GM23338 (cell line): ENCODE measurements around the gene SPRED3.
A peak's percentile ranks its signal among the peaks of the same experiment; 100 is the strongest.

ENCODE experiments used
- CREB1 ChIP-seq: fragments of 250-450 bp; sonication (Bioruptor Pico); IDR thresholded peaks from 2 replicates; pipeline ENCODE4 v1.5.0; 2020; ENCODE audit warnings: low read depth, mild to moderate bottlenecking, moderate library complexity
- CTCF ChIP-seq, 2 experiments: fragments of 200-600 bp in 1 of 2; sonication (generic) in 1 of 2; conservative IDR thresholded peaks; 2 replicates each; pipeline versions ENCODE4 v1.5.1 to v1.6.1; 2016 to 2017; ENCODE audit warnings: antibody characterized with exemption in 2 of 2, low read depth in 2 of 2, mild to moderate bottlenecking in 2 of 2, moderate library complexity in 1 of 2
- ETS1 ChIP-seq: IDR thresholded peaks from 2 replicates; pipeline ENCODE4 v1.6.1; 2016; ENCODE audit warnings: antibody characterized with exemption
- EZH2 ChIP-seq: fragments of 200-600 bp; sonication (generic); IDR thresholded peaks from one replicate; pipeline ENCODE4 v1.8.0; 2017; ENCODE audit warnings: antibody characterized with exemption, mild to moderate bottlenecking, low read depth; ENCODE audit not compliant: unreplicated experiment
- EZH2phosphoT487 ChIP-seq: fragments of 200-600 bp; sonication (generic); IDR thresholded peaks from one replicate; pipeline ENCODE4 v1.8.1; 2018; ENCODE audit warnings: antibody characterized with exemption; ENCODE audit not compliant: unreplicated experiment
- JUNB ChIP-seq: IDR thresholded peaks from one replicate; pipeline ENCODE4 v1.6.1; 2016; ENCODE audit warnings: antibody characterized with exemption; ENCODE audit not compliant: unreplicated experiment
- NANOG ChIP-seq: IDR thresholded peaks from 2 replicates; pipeline ENCODE4 v1.6.1; 2016; ENCODE audit warnings: antibody characterized with exemption, borderline replicate concordance
- POLR2AphosphoS5 ChIP-seq: IDR thresholded peaks from 2 replicates; pipeline ENCODE4 v1.6.1; 2016; ENCODE audit warnings: antibody characterized with exemption, low read depth
- REST ChIP-seq: IDR thresholded peaks from one replicate; pipeline ENCODE4 v1.6.1; 2018; ENCODE audit warnings: antibody characterized with exemption; ENCODE audit not compliant: unreplicated experiment

DNA sequence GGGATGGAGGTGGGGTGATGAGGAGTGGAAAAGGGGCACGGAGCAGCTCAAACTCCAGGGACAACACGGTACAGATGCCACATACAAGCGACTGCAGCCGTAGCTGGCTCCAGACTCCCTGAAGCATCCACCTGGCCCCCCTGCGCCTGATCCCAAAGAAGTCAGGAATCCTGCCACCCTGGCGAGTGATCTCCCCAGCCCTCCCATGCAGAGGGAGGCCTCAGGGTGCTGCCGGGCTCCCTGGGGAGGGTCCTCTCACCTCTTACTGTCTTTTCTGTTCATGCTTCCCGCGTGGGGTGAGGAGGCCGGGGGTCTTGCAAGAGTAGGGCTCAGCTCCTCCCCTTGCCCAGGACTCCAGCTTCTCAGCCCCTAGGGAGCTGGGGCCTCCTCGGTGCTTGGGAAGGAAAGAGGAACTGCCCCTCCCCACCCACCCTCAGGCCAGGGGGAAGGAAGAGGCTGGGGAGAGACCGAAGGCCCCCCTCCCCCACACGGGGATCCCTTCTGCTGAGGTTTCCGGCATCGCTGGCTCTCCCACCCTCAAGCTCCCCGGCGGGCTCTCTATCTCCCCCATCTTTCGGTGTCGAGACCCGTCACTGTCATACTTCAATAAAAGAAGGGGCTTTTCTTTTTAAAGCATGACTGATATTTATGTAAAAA, 37.4 kb downstream of the SPRED3 start, which contains the start of gene RASGRP4:
- TF ChIP-seq CTCF (conservative IDR thresholded peaks at IDR 0.05; ENCODE audit: low read depth in 2 of 2) (0 out of 4 replicates have a peak, but pooled peaks of 1 of the 2 experiments have one; percentile 1), REST (no peak), EZH2 (no peak), POLR2AphosphoS5 (no peak), ETS1 (no peak), CREB1 (CRISPR knock-in tag) (no peak), NANOG (no peak), JUNB (no peak), EZH2phosphoT487 (no peak)
